Gastroesophageal sphincter (tissue), 3 donors: ENCODE data around the gene EHMT1.

Experiments used
- POLR2A ChIP-seq, 2 donors: fragments of 450-650 bp; IDR thresholded peaks; one replicate each; pipeline ENCODE4 v1.6.1; 2017; ENCODE audit warnings: antibody characterized with exemption in 2 of 2, mild to moderate bottlenecking in 2 of 2, moderate library complexity in 1 of 2
- TF ChIP-seq, protein P1 (sequence below), 4 experiments: fragments of 200-600 bp in 2 of 4; fragments of 450-650 bp in 2 of 4; sonication (generic) in 1 of 4; IDR thresholded peaks; one replicate each; pipeline ENCODE4 v1.5.1; 2017 to 2019; ENCODE audit warnings: antibody characterized with exemption in 4 of 4, mild to moderate bottlenecking in 2 of 4, moderate library complexity in 2 of 4

DNA sequence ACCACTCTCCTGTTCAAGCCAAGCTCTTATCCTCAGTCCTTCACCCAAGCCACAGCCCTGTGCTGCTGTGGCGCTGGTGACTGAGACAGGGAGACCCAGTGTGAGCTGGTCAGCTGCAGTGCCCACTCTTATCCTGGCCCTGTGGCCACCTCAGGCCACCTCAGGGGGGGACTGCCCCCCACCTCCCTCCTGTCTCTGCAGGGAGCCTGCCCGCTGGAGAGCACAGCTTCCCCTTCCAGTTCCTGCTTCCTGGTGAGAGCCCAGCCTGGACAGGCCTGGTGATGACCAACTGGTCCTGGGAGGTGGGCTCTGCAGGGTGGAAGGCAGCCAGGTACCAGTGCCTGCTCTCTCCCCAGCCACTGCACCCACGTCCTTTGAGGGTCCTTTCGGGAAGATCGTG lies 5.5 kb upstream of the EHMT1 start:
- TF ChIP-seq, protein P1, sequence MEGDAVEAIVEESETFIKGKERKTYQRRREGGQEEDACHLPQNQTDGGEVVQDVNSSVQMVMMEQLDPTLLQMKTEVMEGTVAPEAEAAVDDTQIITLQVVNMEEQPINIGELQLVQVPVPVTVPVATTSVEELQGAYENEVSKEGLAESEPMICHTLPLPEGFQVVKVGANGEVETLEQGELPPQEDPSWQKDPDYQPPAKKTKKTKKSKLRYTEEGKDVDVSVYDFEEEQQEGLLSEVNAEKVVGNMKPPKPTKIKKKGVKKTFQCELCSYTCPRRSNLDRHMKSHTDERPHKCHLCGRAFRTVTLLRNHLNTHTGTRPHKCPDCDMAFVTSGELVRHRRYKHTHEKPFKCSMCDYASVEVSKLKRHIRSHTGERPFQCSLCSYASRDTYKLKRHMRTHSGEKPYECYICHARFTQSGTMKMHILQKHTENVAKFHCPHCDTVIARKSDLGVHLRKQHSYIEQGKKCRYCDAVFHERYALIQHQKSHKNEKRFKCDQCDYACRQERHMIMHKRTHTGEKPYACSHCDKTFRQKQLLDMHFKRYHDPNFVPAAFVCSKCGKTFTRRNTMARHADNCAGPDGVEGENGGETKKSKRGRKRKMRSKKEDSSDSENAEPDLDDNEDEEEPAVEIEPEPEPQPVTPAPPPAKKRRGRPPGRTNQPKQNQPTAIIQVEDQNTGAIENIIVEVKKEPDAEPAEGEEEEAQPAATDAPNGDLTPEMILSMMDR (IDR thresholded peaks at IDR 0.05), result no peak
- no peak for TF ChIP-seq POLR2A (IDR thresholded peaks at IDR 0.05)
